Hepatocyte (in vitro differentiated cells): ENCODE data around the gene GDPD5. TPM values are rescaled to one million over a fixed set of nuclear protein-coding genes. Genes with fewer than 3 reads are reported as not detected.
A peak's percentile ranks its signal among the peaks of the same experiment; 100 is the strongest.

Experiments
- DNase-seq: peaks from one replicate; pipeline ENCODE4 v3.0.0-alpha.2; 2016; ENCODE audit warnings: low spot score
- H2AFZ ChIP-seq: fragments of 200-600 bp; sonication (generic); 2 replicates; pipeline ENCODE4 v1.6.0; 2016; ENCODE audit warnings: antibody characterized with exemption, mild to moderate bottlenecking
- H3K27ac ChIP-seq: fragments of 200-600 bp; sonication (generic); 2 replicates; pipeline ENCODE4 v1.5.1; 2016; ENCODE audit warnings: mild to moderate bottlenecking
- H3K27me3 ChIP-seq: fragments of 200-600 bp; sonication (generic); 2 replicates; pipeline ENCODE4 v1.6.1; 2016
- H3K36me3 ChIP-seq: fragments of 200-600 bp; sonication (generic); replicated peaks from 2 replicates; pipeline ENCODE4 v1.5.1; 2016; ENCODE audit warnings: low read depth; ENCODE audit not compliant: insufficient read depth
- H3K4me1 ChIP-seq: fragments of 200-600 bp; sonication (generic); 2 replicates; pipeline ENCODE4 v1.5.1; 2016; ENCODE audit warnings: mild to moderate bottlenecking, moderate library complexity; ENCODE audit not compliant: insufficient read depth
- H3K4me2 ChIP-seq: fragments of 200-600 bp; sonication (generic); 2 replicates; pipeline ENCODE4 v1.6.0; 2016
- H3K4me3 ChIP-seq: fragments of 200-600 bp; sonication (generic); 2 replicates; pipeline ENCODE4 v1.5.1; 2016; ENCODE audit warnings: mild to moderate bottlenecking
- H3K79me2 ChIP-seq: fragments of 200-600 bp; sonication (generic); 2 replicates; pipeline ENCODE4 v1.6.0; 2017; ENCODE audit warnings: mild to moderate bottlenecking
- H3K9me2 ChIP-seq: fragments of 200-600 bp; sonication (generic); replicated peaks from 2 replicates; pipeline ENCODE4 v1.6.0; 2017; ENCODE audit warnings: mild to moderate bottlenecking; ENCODE audit not compliant: insufficient read depth
- H3K9me3 ChIP-seq: fragments of 200-600 bp; sonication (generic); 2 replicates; pipeline ENCODE4 v1.5.1; 2016; ENCODE audit warnings: low read depth, mild to moderate bottlenecking
- H4K20me1 ChIP-seq: fragments of 200-600 bp; sonication (generic); 2 replicates; pipeline ENCODE4 v1.6.0; 2016; ENCODE audit warnings: mild to moderate bottlenecking; ENCODE audit not compliant: insufficient read depth, poor library complexity, severe bottlenecking
- EZH2 ChIP-seq: fragments of 200-600 bp; sonication (generic); IDR thresholded peaks from 2 replicates; pipeline ENCODE4 v1.6.1; 2016; ENCODE audit warnings: antibody characterized with exemption, mild to moderate bottlenecking, borderline replicate concordance
- EZH2phosphoT487 ChIP-seq: fragments of 200-600 bp; sonication (generic); IDR thresholded peaks from one replicate; pipeline ENCODE4 v1.6.1; 2018; ENCODE audit warnings: antibody characterized with exemption, mild to moderate bottlenecking, low read depth, moderate library complexity; ENCODE audit not compliant: unreplicated experiment, severe bottlenecking
- WGBS: methylation state at CpG from one replicate; pipeline ENCODE4 v1.1.6; 2016; ENCODE audit warnings: low lambda C conversion rate; ENCODE audit errors: missing lambda C conversion rate; 5-methylcytosine and 5-hydroxymethylcytosine counted together
- polyA plus RNA-seq: library from polyadenylated mRNA; unstranded; fragments of >200 nt; fragmentation: Nextera tagmentation; extraction: Ambion mirVana; gene quantifications from 2 replicates; pipeline ENCODE4 v1.2.1, GENCODE V29; 2016
- total RNA-seq: library from RNA; depleted of rRNA; stranded (reverse); fragments of >200 nt; gene quantifications from 2 replicates; pipeline ENCODE4 v1.2.3, GENCODE V29; 2014
- TF ChIP-seq, protein P1 (sequence below): fragments of 200-600 bp; sonication (generic); IDR thresholded peaks from 2 replicates; pipeline ENCODE4 v1.5.1; 2016; ENCODE audit warnings: antibody characterized with exemption, mild to moderate bottlenecking; ENCODE audit not compliant: poor library complexity

GDPD5 gene
- total and polyA plus RNA-seq, 2 experiments from 2014 or later: 5.2 to 8.9 TPM

DNA sequence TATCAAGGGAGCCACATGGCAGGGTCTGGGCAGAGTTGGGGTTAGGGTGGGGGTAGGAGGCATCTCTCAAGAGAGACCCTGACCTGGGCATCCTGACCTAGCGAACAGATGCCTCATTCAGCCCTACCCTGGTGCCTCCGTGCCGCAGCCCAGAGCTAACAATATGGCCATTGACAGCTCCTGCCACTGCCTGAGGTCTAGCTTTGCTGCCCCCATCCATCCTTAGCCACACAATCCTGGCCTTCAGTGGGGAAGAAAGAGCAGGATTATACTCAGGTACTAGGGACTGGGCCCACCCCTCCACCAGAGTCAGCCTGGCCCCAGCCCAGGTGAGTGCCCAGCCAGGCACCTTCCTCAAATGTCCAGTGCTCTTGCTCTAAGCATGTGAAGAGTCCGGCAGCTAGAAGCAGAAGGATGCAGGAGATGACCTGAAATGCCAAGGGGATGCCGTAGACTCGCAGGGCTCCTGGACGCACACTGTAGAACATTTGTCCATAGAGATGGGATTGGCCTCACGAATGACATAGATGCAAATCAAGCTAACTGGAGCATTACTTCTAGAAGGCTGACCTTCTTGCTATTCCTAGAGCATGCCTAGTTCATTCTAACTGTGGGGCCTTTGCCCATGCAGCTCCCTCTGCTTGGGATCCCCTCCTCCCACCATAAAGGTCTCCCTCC, 23.0 kb upstream of the GDPD5 start:
- Histone ChIP-seq H3K9me2 (no peaks in the 10 kb centered on the region), H3K4me3 (no peak overlapping the region), H3K9me3 (no peaks in the 10 kb centered on the region), H3K4me2 (no peak overlapping the region), H3K79me2 (no peaks in the 10 kb centered on the region), H3K27ac (no peak overlapping the region), H3K27me3 (no peaks in the 10 kb centered on the region), H4K20me1 (no peaks in the 10 kb centered on the region), H2AFZ (no peak overlapping the region), H3K4me1 (peaks cover 7% of the 10 kb centered on the region), H3K36me3 (no peaks in the 10 kb centered on the region)
- 95% methylated on average over 8 of the region's 8 CpGs for WGBS
- DNase-seq: no peak
- TF ChIP-seq EZH2phosphoT487 (no peak), EZH2 (no peak)
- TF ChIP-seq, protein P1, sequence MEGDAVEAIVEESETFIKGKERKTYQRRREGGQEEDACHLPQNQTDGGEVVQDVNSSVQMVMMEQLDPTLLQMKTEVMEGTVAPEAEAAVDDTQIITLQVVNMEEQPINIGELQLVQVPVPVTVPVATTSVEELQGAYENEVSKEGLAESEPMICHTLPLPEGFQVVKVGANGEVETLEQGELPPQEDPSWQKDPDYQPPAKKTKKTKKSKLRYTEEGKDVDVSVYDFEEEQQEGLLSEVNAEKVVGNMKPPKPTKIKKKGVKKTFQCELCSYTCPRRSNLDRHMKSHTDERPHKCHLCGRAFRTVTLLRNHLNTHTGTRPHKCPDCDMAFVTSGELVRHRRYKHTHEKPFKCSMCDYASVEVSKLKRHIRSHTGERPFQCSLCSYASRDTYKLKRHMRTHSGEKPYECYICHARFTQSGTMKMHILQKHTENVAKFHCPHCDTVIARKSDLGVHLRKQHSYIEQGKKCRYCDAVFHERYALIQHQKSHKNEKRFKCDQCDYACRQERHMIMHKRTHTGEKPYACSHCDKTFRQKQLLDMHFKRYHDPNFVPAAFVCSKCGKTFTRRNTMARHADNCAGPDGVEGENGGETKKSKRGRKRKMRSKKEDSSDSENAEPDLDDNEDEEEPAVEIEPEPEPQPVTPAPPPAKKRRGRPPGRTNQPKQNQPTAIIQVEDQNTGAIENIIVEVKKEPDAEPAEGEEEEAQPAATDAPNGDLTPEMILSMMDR: no peak

DNA sequence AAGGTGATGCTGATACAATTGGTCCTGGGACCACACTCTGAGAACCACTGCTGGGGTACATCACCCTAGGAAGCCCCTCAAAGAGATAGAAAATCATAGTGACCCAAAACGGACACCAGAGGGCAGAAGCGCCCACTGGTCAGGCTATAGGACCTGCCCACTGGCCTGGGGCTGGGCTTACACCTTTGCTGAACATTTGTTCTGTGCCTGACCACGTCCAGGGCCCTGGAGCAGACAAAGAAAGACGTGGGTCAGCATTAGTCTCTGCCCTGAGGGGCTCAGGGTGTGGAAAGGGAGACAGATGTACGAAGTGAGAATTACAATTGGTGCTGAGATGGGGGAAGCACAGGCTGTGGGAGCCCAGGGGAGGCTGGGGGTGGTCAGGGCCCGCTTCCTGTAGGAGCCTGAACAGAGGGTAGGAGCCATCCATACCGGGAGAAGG, 21.9 kb upstream of the GDPD5 start:
- Histone ChIP-seq H3K9me2 (no peaks in the 10 kb centered on the region), H3K79me2 (no peaks in the 10 kb centered on the region), H3K36me3 (no peaks in the 10 kb centered on the region), H3K4me1 (peaks cover 5% of the 10 kb centered on the region), H4K20me1 (no peaks in the 10 kb centered on the region), H3K4me2 (no peak overlapping the region), H3K9me3 (no peaks in the 10 kb centered on the region), H3K27me3 (no peaks in the 10 kb centered on the region), H3K4me3 (no peak overlapping the region), H2AFZ (peak overlapping the region; percentile 77), H3K27ac (peak overlapping the region; percentile 54)
- DNase-seq: peak; percentile 87
- no peak for TF ChIP-seq EZH2phosphoT487
- TF ChIP-seq, protein P1: peak; percentile 92
- 21% methylated on average over 7 of the region's 7 CpGs for WGBS

DNA sequence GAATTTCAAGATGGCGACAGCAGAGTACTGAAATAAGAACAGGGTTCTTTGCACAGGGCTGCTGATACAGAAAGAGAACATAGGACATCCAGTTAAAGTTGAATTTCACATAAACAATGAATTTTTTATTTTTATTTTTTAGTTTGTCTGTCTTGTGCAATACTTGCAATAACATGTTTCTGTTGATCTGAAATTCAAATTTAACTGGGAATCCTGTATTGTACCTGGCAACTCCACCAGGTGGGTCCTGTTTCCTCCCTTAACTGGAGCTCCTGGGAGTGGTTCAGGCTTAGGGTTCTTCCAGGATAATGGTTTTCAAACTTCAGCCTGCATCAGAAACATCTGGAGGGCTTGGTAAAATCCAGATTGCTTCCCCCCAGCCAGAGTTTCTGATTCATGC, 21.4 kb upstream of the GDPD5 start:
- H3K36me3 ChIP-seq: no peaks in the 10 kb centered on the region
- H3K4me2 ChIP-seq: no peak overlapping the region
- H3K9me2 ChIP-seq: no peaks in the 10 kb centered on the region
- no peaks in the 10 kb centered on the region for H4K20me1 ChIP-seq
- H2AFZ ChIP-seq: no peak overlapping the region
- H3K4me3 ChIP-seq: no peak overlapping the region
- peaks cover 5% of the 10 kb centered on the region for H3K4me1 ChIP-seq
- WGBS: 93% methylated on average over 1 of the region's 1 CpG
- no peaks in the 10 kb centered on the region for H3K79me2 ChIP-seq
- H3K27me3 ChIP-seq: no peaks in the 10 kb centered on the region
- TF ChIP-seq, protein P1: no peak
- TF ChIP-seq EZH2 (no peak), EZH2phosphoT487 (no peak)
- H3K9me3 ChIP-seq: no peaks in the 10 kb centered on the region
- DNase-seq: no peak
- H3K27ac ChIP-seq: no peak overlapping the region
